Peyer's patch (tissue), 4 donors: ENCODE measurements around the gene IQCH.

Experiments
- CTCF ChIP-seq, 6 experiments: fragments of 450-650 bp in 4 of 6; fragments of 200-600 bp in 2 of 6; sonication (generic) in 1 of 6; IDR thresholded peaks; one replicate each; pipeline ENCODE4 v1.5.1; 2017 to 2019; ENCODE audit warnings: antibody characterized with exemption in 6 of 6, mild to moderate bottlenecking in 3 of 6, moderate library complexity in 1 of 6
- POLR2A ChIP-seq, 2 donors: fragments of 450-650 bp; IDR thresholded peaks; one replicate each; pipeline ENCODE4 v1.5.1; 2017; ENCODE audit warnings: antibody characterized with exemption in 2 of 2, mild to moderate bottlenecking in 2 of 2, moderate library complexity in 2 of 2

GRCh38 chr15:67405208-67406191, 150.9 kb downstream of the IQCH start:
- TF ChIP-seq CTCF (IDR thresholded peaks at IDR 0.05) (no peak), POLR2A (IDR thresholded peaks at IDR 0.05) (no peak)
